Iris pigment epithelial cell (primary cell): Measurements from ENCODE around the gene SPPL2C.
A peak's percentile ranks its signal among the peaks of the same experiment; 100 is the strongest.
"Not testable (repeated sequence)": the region's sequence is repeated elsewhere in the genome, so short reads cannot be mapped to it uniquely, and the experiment has no call there.

ENCODE experiments used
- DNase-seq: peaks from one replicate; pipeline ENCODE4 v3.0.0-alpha.2; 2011; ENCODE audit warnings: low read depth

The SPPL2C gene

DNA sequence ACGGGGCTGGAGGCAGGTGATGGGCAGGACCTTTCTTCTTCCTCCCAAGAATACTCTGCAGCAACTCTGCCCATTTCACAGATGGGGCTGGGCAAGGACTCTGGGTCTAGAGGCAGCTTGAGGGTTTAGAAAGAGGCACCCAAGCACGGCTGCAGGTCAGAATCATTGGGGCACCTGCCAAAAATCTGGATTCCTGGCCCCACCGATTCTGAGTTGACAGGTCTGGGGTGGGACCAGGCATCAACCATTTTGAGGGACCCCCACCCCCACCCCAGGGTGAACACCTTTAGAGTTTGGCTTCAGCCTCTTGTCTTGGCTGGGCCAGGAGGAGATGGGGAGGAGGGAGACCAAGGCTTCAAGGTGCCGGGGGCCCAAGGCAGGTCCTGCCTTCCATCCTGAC is 5.3 kb downstream of the SPPL2C start:
- DNase-seq = no peak

- DNase-seq = no peak
These were observed 5.8 kb downstream of the SPPL2C start for GRCh38 chr17:45850468-45850867.

- DNase-seq = no peak
These were observed 6.3 kb downstream of the SPPL2C start for GRCh38 chr17:45851022-45851421.

- DNase-seq = no peak
These were observed 6.8 kb downstream of the SPPL2C start for GRCh38 chr17:45851464-45851863.

GRCh38 chr17:45851873-45852272 is 7.2 kb downstream of the SPPL2C start:
- no peak for DNase-seq

GRCh38 chr17:45852535-45853297 is 8.0 kb downstream of the SPPL2C start:
- DNase-seq = peak; percentile 47

- DNase-seq = no peak
These were observed 9.5 kb downstream of the SPPL2C start for GRCh38 chr17:45854209-45854608.

DNA sequence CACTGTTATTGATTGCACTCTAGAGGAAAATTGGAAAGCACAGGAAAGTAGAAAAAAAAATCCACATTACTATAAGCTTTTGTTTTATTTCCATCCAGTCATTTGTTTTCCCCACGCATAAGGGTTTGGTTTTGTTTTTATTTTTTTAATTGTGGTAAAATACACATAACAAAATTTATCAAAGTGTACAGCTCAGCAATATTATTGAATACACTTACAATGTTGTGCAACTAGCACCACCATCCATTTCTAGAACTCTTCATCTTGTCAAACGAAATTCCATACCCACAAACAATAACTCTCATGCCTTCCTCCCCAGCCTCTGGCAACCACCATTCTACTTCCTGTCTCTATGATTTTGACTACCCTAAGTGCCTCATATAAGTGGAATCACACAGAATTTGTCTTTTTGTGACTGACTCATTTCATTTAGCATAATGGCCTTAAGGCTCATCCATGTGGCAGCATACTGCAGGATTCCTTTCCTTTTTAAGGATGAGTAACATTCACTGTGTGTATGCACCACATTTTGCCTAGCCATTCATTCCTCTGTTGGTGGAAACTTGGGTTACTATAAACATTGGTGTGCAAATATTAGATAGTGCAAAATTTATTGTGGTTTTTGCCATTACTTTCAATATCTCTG is 11.1 kb downstream of the SPPL2C start:
- DNase-seq = no peak

GRCh38 chr17:45857977-45858708 is 13.5 kb downstream of the SPPL2C start:
- DNase-seq = peak; percentile 34

DNA sequence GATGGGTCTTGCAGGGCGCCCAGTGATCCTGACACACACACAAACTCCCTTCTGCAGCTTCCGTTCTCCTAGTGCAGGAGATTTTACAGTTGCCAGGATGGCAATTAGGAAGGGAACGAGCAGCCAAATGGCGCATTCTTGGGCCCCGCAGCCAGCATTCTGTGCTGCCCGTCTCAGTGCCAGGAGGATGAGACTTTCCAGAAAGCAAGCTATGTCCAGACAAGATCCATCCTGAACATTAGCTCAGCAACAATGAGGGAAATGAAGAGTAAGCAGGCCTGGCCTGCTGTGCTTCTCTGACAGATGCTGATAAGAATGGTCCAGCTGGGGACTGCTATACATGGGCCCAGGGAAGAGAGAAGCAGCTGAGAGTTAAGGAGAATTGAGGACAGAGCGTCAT is 16.5 kb downstream of the SPPL2C start:
- no peak for DNase-seq

GRCh38 chr17:45862127-45862526 is 17.4 kb downstream of the SPPL2C start:
- not testable (repeated sequence) for DNase-seq

GRCh38 chr17:45863857-45864654 is 19.4 kb downstream of the SPPL2C start:
- no peak for DNase-seq

GRCh38 chr17:45867171-45867570 is 22.5 kb downstream of the SPPL2C start:
- no peak for DNase-seq

DNA sequence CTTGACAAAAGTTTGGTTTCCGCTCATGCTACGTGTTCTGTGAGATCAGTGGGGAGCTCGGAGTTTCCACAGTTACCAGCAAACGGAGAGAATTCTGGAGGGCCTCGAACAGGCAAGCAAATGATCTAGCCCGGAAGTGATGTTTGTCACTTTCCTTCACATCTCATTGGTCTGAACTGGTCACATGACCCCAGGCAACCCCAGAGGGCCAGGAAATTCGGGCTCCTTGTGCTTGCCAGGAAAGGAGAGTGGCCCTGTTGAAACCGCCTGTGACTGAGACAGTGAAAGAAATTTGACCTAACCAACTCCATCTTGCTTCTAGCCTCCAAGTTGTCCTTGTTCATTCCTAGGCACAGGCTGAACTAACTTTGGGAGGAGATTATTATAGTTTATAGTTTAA is 23.0 kb downstream of the SPPL2C start:
- peak; percentile 10 for DNase-seq

DNA sequence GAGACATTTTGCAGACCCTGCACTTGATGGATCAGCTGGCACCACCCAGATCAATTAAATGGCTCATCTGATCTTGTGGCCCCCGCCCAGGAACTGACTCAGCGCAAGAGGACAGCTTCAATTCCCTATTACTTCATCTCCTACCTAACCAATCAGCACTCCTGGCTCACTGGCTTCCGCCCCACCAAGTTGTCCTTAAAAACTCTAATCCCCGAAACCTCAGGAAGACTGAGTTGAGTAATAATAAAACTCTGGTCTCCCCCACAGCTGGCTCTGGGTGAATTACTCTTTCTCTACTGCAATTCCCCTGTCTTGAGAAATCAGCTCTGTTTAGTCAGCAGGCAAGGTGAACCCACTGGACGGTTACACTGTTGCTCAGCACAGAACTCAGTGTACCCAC is 23.6 kb downstream of the SPPL2C start:
- DNase-seq = peak; percentile 40

DNA sequence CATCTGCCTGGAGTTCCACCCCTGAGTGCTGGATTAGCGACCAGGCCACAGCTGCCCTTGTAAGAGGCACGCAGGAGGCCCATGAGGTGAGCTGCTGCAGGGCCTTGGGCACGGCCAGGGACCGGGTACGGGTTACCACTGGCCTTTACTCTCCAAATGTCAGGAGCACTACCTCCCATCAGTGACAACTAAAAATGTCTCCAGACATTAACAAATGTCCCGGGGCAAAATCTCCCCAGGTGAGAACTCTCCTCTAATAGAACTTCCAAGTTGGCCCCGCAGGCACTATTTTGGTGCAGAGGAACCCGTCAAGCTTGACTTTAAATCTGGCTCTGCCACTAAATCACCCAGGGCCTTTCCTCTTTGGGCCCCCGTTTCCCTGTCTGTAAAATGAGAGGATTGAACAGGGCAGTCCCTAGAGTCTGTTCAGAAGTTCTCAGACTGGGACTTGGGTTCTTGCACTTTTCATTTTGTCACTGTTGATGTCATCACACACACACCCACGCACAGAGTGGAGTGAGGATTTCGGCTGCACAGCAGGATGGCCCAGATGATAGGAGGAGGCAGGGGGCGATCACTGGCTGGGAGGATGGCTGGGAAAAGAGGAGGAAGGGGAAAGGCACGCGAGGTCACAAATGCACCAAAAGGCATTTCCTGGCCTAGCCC is 25.1 kb downstream of the SPPL2C start:
- DNase-seq = no peak

- no peak for DNase-seq
These were observed 25.8 kb downstream of the SPPL2C start for GRCh38 chr17:45870342-45870974.

- no peak for DNase-seq
These were observed 27.0 kb downstream of the SPPL2C start for GRCh38 chr17:45871718-45872117.

GRCh38 chr17:45873728-45874127 is 29.0 kb downstream of the SPPL2C start:
- DNase-seq = no peak

GRCh38 chr17:45874151-45874550 is 29.5 kb downstream of the SPPL2C start:
- no peak for DNase-seq

GRCh38 chr17:45876539-45876938 is 31.9 kb downstream of the SPPL2C start:
- no peak for DNase-seq
